Stomach (tissue), 9 donors: ENCODE results near the gene AKT2. TPM values are rescaled to one million over a fixed set of nuclear protein-coding genes. Genes with fewer than 3 reads are reported as not detected.

ENCODE experiments used
- DNase-seq, 2 donors: peaks; one replicate each; pipeline versions ENCODE4 v3.0.0 to v3.0.0-alpha.2; 2013 to 2019
- H3K27ac ChIP-seq, 5 donors: fragments of 200-600 bp in 4 of 5; sonication (generic) in 4 of 5; one replicate each; pipeline ENCODE4 v1.5.1; 2013 to 2019; ENCODE audit warnings: mild to moderate bottlenecking in 1 of 5, moderate library complexity in 1 of 5
- H3K27me3 ChIP-seq, 3 donors: fragments of 200-600 bp; sonication (generic); one replicate each; pipeline ENCODE4 v1.5.1; 2017 to 2019; ENCODE audit warnings: mixed run types in 1 of 3
- H3K36me3 ChIP-seq, 4 donors: fragments of 200-600 bp; sonication (generic); 1 replicate in 3 of 4; 2 replicates in 1 of 4; pipeline ENCODE4 v1.5.1; 2016 to 2019
- H3K4me1 ChIP-seq, 4 donors: fragments of 200-600 bp; sonication (generic); one replicate each; pipeline ENCODE4 v1.5.1; 2016 to 2019
- H3K4me3 ChIP-seq, 4 donors: fragments of 200-600 bp; sonication (generic) in 3 of 4; one replicate each; pipeline ENCODE4 v1.5.1; 2016 to 2019; ENCODE audit warnings: mild to moderate bottlenecking in 1 of 4
- H3K9me3 ChIP-seq, 4 donors: fragments of 200-600 bp; sonication (generic); one replicate each; pipeline ENCODE4 v1.5.1; 2016 to 2019
- CTCF ChIP-seq, 7 experiments: fragments of 450-650 bp in 4 of 7; fragments of 200-600 bp in 3 of 7; sonication (generic) in 3 of 7; IDR thresholded peaks; one replicate each; pipeline ENCODE4 v1.5.1; 2016 to 2019; ENCODE audit warnings: antibody characterized with exemption in 7 of 7, control low read depth in 2 of 7, mild to moderate bottlenecking in 1 of 7
- EP300 ChIP-seq: sonication (generic); formaldehyde crosslinking; IDR thresholded peaks from one replicate; pipeline ENCODE4 v1.6.1; 2017; ENCODE audit warnings: antibody characterized with exemption
- POLR2A ChIP-seq, 4 donors: fragments of 450-650 bp; IDR thresholded peaks; one replicate each; pipeline ENCODE4 v1.6.1; 2016; ENCODE audit warnings: antibody characterized with exemption in 4 of 4, control low read depth in 2 of 4, mild to moderate bottlenecking in 1 of 4, moderate library complexity in 1 of 4
- POLR2AphosphoS5 ChIP-seq, 3 donors: sonication (generic); formaldehyde crosslinking; IDR thresholded peaks; one replicate each; pipeline ENCODE4 v1.6.1; 2016; ENCODE audit warnings: antibody characterized with exemption in 3 of 3
- WGBS, 5 donors: extraction: QIAGEN DNeasy Blood & Tissue Kit in 3 of 5; methylation state at CpG; one replicate each; pipeline versions ENCODE4 v1.1.5 to v1.1.7; 2013 to 2018; 5-methylcytosine and 5-hydroxymethylcytosine counted together
- intact Hi-C: fragments of 100-400 bp; cut with DNase I; formaldehyde crosslinking; loops from one replicate; pipeline ENCODE4 v1.15.1; 2023; ENCODE audit warnings: low total_unique reads
- polyA plus RNA-seq, 3 donors: library from polyadenylated mRNA; stranded (reverse); fragments of 200-250 nt; gene quantifications; one replicate each; pipeline ENCODE4 v1.2.3, GENCODE V29; 2013
- total RNA-seq, 5 donors: library from RNA; depleted of rRNA; stranded (reverse); fragments of >200 nt; gene quantifications; one replicate each; pipeline versions ENCODE4 v1.1.0 to v1.2.3, GENCODE V29; 2014 to 2016
- donor health status: healthy with polysubstance abuse.
- donor health status: Bipolar disorder and iron deficiency.
- donor health status: healthy.

AKT2 gene
- total and polyA plus RNA-seq, 8 donors, result 26.0 to 227 (median 75.9) TPM

- Histone ChIP-seq H3K4me3 (no peak overlapping the region), H3K36me3 (peaks cover 33 to 81% (median 77%) of the 10 kb centered on the region in 4 donors), H3K27ac (no peak overlapping the region), H3K9me3 (no peaks in the 10 kb centered on the region), H3K4me1 (peaks cover 0 to 26% (median 19%) of the 10 kb centered on the region in 4 donors), H3K27me3 (no peaks in the 10 kb centered on the region)
- no peak for DNase-seq
- intact Hi-C loops, result no loop called here
- 35 to 55% (median 48%) methylated on average over 8 of the region's 8 CpGs for WGBS, 5 donors
- TF ChIP-seq POLR2A (IDR thresholded peaks at IDR 0.05), result no peak
- TF ChIP-seq POLR2AphosphoS5 (IDR thresholded peaks at IDR 0.05), result no peak
- no peak for TF ChIP-seq EP300
- TF ChIP-seq CTCF (IDR thresholded peaks at IDR 0.05), result no peak
These were observed 31.5 kb downstream of the AKT2 start for GRCh38 chr19:40253611-40254092.

GRCh38 chr19:40252395-40252794, 32.8 kb downstream of the AKT2 start:
- WGBS, 5 donors, result 56 to 80% (median 72%) methylated on average over 7 of the region's 7 CpGs
- Histone ChIP-seq H3K4me3 (no peak overlapping the region), H3K27ac (no peak overlapping the region), H3K36me3 (peaks cover 37 to 85% (median 83%) of the 10 kb centered on the region in 4 donors), H3K9me3 (no peaks in the 10 kb centered on the region), H3K27me3 (no peaks in the 10 kb centered on the region), H3K4me1 (peaks cover 0 to 28% (median 16%) of the 10 kb centered on the region in 4 donors)
- intact Hi-C loops, result no loop called here
- TF ChIP-seq POLR2AphosphoS5 (IDR thresholded peaks at IDR 0.05) (no peak), EP300 (no peak), POLR2A (IDR thresholded peaks at IDR 0.05) (no peak), CTCF (IDR thresholded peaks at IDR 0.05) (no peak)
- no peak for DNase-seq

GRCh38 chr19:40251991-40252390, 33.2 kb downstream of the AKT2 start:
- no peaks in the 10 kb centered on the region for H3K9me3 ChIP-seq
- no peak for DNase-seq
- H3K36me3 ChIP-seq, result peaks cover 37 to 87% (median 82%) of the 10 kb centered on the region in 4 donors
- H3K4me1 ChIP-seq, result peaks cover 0 to 24% (median 12%) of the 10 kb centered on the region in 4 donors
- intact Hi-C loops, result no loop called here
- no peaks in the 10 kb centered on the region for H3K27me3 ChIP-seq
- 70 to 79% (median 76%) methylated on average over 4 of the region's 4 CpGs for WGBS, 5 donors
- TF ChIP-seq CTCF (IDR thresholded peaks at IDR 0.05) (no peak), POLR2A (IDR thresholded peaks at IDR 0.05) (no peak), POLR2AphosphoS5 (IDR thresholded peaks at IDR 0.05) (no peak), EP300 (no peak)
- H3K27ac ChIP-seq, result no peak overlapping the region
- H3K4me3 ChIP-seq, result no peak overlapping the region

- Histone ChIP-seq H3K4me3 (no peak overlapping the region), H3K9me3 (no peaks in the 10 kb centered on the region), H3K27me3 (no peaks in the 10 kb centered on the region), H3K4me1 (peaks cover 0 to 31% (median 9%) of the 10 kb centered on the region in 4 donors), H3K36me3 (peaks cover 30 to 82% (median 77%) of the 10 kb centered on the region in 4 donors), H3K27ac (no peak overlapping the region)
- intact Hi-C loops, result no loop called here
- TF ChIP-seq CTCF (IDR thresholded peaks at IDR 0.05), result no peak
- no peak for DNase-seq
These were observed 33.9 kb downstream of the AKT2 start for GRCh38 chr19:40251244-40251643.
